Coronary artery (tissue), 2 donors: Measurements from ENCODE around the gene CHRND.

Experiments used
- DNase-seq: peaks from one replicate; pipeline ENCODE4 v3.0.0-alpha.2; 2017; ENCODE audit warnings: low spot score
- H3K27ac ChIP-seq, 2 donors: fragments of 200-600 bp; sonication (generic); one replicate each; pipeline ENCODE4 v1.5.1; 2016 to 2019
- H3K4me3 ChIP-seq: fragments of 200-600 bp; sonication (generic); 2 replicates; pipeline ENCODE4 v1.5.1; 2016; ENCODE audit warnings: mild to moderate bottlenecking, moderate library complexity
- TF ChIP-seq, protein P1 (sequence below): fragments of 200-600 bp; sonication (generic); IDR thresholded peaks from one replicate; pipeline ENCODE4 v1.5.1; 2019; ENCODE audit warnings: antibody characterized with exemption

CHRND gene

DNA sequence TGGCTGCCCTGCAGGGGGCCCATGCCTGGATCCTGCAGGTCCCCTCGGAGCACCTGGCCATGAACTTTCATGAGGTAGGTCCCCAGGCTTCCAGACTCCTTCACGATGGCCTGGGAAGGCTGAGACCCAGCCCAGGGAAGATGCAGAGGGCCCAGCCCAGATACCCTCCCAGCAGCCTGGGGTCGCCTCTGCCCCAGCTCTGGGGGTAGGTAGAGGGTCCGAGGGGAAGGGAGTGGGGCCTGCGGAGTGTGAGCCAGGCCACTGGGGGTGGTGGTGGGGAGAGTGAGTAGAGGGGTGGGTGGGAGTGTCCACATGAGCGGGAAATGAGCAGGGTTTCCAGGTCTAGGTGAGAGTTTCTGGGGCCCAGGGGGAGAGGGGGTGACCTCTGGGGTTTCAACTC, 1.2 kb upstream of the CHRND start:
- Histone ChIP-seq H3K4me3 (no peak overlapping the region), H3K27ac (no peak overlapping the region)
- DNase-seq: no peak

DNA sequence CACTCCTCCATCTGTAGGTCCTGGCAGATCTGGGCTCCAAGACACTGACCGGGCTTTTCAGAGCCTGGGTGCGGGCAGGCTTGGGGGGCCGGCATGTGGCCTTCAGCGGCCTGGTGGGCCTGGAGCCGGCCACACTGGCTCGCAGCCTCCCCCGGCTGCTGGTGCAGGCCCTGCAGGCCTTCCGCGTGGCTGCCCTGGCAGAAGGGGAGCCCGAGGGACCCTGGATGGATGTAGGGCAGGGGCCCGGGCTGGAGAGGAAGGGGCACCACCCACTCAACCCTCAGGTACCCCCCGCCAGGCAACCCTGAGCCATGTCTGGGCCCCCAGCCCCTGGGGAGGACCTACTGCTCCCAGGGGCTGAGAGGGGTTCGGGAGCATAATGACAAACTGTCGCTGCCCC, 761 bp upstream of the CHRND start:
- no peak for DNase-seq
- no peak overlapping the region for H3K4me3 ChIP-seq
- H3K27ac ChIP-seq: no peak overlapping the region
- TF ChIP-seq, protein P1, sequence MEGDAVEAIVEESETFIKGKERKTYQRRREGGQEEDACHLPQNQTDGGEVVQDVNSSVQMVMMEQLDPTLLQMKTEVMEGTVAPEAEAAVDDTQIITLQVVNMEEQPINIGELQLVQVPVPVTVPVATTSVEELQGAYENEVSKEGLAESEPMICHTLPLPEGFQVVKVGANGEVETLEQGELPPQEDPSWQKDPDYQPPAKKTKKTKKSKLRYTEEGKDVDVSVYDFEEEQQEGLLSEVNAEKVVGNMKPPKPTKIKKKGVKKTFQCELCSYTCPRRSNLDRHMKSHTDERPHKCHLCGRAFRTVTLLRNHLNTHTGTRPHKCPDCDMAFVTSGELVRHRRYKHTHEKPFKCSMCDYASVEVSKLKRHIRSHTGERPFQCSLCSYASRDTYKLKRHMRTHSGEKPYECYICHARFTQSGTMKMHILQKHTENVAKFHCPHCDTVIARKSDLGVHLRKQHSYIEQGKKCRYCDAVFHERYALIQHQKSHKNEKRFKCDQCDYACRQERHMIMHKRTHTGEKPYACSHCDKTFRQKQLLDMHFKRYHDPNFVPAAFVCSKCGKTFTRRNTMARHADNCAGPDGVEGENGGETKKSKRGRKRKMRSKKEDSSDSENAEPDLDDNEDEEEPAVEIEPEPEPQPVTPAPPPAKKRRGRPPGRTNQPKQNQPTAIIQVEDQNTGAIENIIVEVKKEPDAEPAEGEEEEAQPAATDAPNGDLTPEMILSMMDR: no peak

More for the DNA sequence above, 1.2 kb upstream of the CHRND start:
- TF ChIP-seq, protein P1: no peak

DNA sequence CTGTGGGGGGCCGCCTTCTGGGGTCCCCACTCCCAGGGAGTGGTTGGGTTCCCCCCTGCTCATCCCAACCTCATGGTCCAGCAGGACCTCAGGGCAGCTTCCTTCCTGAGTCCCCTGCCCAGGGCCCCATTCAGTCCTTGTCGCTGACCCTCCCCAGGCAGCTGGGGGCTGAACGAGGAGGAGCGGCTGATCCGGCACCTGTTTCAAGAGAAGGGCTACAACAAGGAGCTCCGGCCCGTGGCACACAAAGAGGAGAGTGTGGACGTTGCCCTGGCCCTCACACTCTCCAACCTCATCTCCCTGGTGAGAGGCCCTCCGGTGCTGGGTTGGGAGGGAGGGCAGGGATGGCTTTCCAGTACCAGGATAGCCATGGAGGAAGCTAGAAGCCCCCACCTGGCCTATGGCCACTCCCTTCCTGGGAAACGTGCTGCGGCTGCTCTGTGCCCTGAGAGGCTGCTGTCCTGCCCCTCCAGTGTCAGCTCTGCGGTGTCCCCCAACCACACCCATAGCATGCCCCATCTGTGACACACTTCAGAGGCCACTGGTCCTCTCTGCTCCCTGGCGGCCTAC, 497 bp downstream of the CHRND start:
- Histone ChIP-seq H3K27ac (no peak overlapping the region), H3K4me3 (no peak overlapping the region)
- DNase-seq: no peak
- TF ChIP-seq, protein P1: no peak

DNA sequence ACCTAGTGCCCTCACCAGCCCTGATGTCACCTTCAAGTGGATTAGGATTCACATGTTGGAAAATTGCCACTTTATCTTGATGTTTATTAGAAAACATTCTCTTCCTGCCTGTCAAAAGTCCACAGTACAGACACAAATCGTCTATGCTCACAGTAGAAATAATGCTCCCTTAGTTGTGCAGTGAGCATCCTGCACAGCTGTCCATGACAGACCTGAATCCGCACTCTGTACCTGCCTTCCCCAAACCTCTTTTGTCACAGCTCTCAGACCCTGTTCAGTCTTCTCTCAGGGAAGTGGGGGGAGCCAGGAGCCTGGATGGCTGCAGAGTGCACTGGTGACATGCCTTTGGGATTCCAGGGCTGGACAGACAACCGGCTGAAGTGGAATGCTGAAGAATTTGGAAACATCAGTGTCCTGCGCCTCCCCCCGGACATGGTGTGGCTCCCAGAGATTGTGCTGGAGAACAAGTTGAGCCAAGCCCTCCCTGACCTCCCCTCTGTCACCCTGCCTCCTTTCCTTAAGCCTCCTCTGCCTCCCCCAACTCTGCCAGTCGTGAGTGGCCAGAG, 2.0 kb downstream of the CHRND start:
- TF ChIP-seq, protein P1: no peak
- no peak overlapping the region for H3K27ac ChIP-seq
- H3K4me3 ChIP-seq: no peak overlapping the region
- DNase-seq: no peak

DNA sequence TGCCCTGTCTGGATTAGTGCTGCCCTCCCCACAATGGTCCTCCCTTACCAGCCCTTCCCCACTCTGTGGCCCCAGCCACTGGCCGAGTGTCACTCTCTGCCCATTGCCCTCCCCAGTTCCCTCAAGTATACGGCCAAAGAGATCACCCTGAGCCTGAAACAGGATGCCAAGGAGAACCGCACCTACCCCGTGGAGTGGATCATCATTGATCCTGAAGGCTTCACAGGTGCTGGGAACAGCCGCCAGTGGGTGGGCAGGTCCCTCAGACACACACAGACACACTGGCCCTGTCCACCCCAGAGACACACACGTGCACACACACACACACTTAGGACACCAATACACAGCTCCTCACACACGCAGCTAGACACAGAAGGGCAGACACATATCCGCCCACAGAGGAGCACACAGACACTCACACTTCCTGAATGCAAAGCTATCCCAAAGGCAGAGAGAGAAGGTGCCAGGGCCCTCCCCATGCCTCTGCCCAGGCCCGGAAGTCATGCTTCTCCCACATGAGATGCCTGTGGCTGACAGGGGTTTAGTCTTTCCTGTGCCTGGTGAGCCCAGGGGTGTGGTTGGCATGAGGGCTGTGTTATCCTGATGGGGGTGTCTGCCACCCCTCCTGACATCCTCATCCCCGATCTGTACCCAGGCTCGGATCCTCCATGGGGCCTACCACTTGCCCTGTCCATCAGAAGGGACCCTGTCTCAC, 2.9 kb downstream of the CHRND start:
- DNase-seq: no peak
- TF ChIP-seq, protein P1: no peak
- no peak overlapping the region for H3K4me3 ChIP-seq
- H3K27ac ChIP-seq: no peak overlapping the region

DNA sequence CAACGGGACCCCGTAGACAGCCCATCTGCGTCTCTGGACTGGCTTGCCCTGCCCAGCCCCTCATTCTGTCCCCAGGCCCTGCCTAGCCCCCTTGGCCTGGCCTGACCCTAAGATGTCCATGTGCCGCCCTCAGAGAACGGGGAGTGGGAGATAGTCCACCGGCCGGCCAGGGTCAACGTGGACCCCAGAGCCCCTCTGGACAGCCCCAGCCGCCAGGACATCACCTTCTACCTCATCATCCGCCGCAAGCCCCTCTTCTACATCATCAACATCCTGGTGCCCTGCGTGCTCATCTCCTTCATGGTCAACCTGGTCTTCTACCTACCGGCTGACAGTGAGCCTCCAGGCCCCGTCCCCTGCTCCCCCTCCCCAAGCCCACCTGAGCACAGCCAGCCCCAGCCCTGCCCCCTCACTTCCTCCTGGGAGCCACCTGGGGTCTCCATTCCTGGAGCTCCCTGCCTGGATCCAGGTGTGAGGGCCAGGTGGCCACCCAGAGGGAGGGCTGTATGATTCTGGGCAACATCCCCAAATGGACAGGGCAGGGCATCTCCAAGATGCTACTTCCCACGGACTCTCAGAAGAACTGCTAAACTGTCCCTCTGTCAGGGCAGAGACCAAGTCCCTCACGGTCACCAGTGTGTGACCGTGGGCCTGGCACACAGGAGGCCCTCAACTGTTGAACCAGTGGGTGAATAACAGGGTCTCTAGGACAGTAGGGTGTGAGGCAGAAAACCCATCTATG, 4.0 kb downstream of the CHRND start:
- no peak for DNase-seq
- TF ChIP-seq, protein P1: no peak
- Histone ChIP-seq H3K4me3 (no peak overlapping the region), H3K27ac (no peak overlapping the region)
